ENCODE data around the gene KLHL1. TPM values are rescaled to one million over a fixed set of nuclear protein-coding genes. Genes with fewer than 3 reads are reported as not detected.

KLHL1 gene
- total and polyA plus RNA-seq, 9 of the 15 experiments (the other 6 are each of a cell fraction or from before 2014, with no cell fraction given) = not detected

- BruUV-seq (replicated peaks) = no TSS peak
- H3K9me3 ChIP-seq (replicated peaks; ENCODE audit: control insufficient read depth, insufficient read depth, low read depth, low read length) = no peaks in the 10 kb centered on the region
- DNase-seq (ENCODE audit: extremely low read depth in 1 of 4, low spot score in 3 of 4) (no peak), FAIRE-seq (no peak), ATAC-seq (no peak)
- intact Hi-C loops (cut with micrococcal nuclease) = no loop called here
- no peak overlapping the region for H3K27ac ChIP-seq (ENCODE audit: extremely low read depth, low read depth, low read length)
- no peaks in the 10 kb centered on the region for H3K36me3 ChIP-seq (ENCODE audit: control insufficient read depth, insufficient read depth, low read length)
- no peaks in the 10 kb centered on the region for H3K79me2 ChIP-seq (ENCODE audit: control insufficient read depth, insufficient read depth, low read length)
- H2AFZ ChIP-seq (ENCODE audit: low read depth, low read length) = no peak overlapping the region
- H3K9ac ChIP-seq (ENCODE audit: insufficient read depth in 1 of 2, low read depth in 2 of 2, low read length in 2 of 2) = no peak overlapping the region
- POLR2A ChIA-PET = no interaction called here
- TF ChIP-seq ZFP36 (IDR thresholded peaks at IDR 0.05; ENCODE audit: low read depth, low read length, partially characterized antibody) (no peak), NONO (IDR thresholded peaks at IDR 0.05; ENCODE audit: low read depth in 2 of 2, low read length in 1 of 2) (no peak), KDM5B (IDR thresholded peaks at IDR 0.05; ENCODE audit: insufficient replicate concordance, low read depth, low read length) (no peak)
- TF ChIP-seq, protein P1, sequence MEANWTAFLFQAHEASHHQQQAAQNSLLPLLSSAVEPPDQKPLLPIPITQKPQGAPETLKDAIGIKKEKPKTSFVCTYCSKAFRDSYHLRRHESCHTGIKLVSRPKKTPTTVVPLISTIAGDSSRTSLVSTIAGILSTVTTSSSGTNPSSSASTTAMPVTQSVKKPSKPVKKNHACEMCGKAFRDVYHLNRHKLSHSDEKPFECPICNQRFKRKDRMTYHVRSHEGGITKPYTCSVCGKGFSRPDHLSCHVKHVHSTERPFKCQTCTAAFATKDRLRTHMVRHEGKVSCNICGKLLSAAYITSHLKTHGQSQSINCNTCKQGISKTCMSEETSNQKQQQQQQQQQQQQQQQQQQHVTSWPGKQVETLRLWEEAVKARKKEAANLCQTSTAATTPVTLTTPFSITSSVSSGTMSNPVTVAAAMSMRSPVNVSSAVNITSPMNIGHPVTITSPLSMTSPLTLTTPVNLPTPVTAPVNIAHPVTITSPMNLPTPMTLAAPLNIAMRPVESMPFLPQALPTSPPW (CRISPR knock-in tag; IDR thresholded peaks at IDR 0.05) = no peak
- no peaks in the 10 kb centered on the region for H3K27me3 ChIP-seq (ENCODE audit: control insufficient read depth in 2 of 2, insufficient read depth in 2 of 2, low read length in 2 of 2)
- no peak overlapping the region for H3K4me2 ChIP-seq (ENCODE audit: insufficient read depth, low read length)
- CTCF ChIA-PET (ENCODE audit: low intra/inter-chr PET ratio) = no interaction called here
- H3K4me3 ChIP-seq = no peak overlapping the region
- H4K20me1 ChIP-seq (replicated peaks; ENCODE audit: control insufficient read depth, insufficient read depth, low read length) = no peaks in the 10 kb centered on the region
- in situ Hi-C loops (cut with MboI) = no loop called here
- 7% methylated on average over 1 of the region's 1 CpG for WGBS (ENCODE audit: insufficient coverage, low coverage, missing lambda C conversion rate)
- H3K4me1 ChIP-seq (replicated peaks in 1 of 2; ENCODE audit: control insufficient read depth in 2 of 2, insufficient read depth in 2 of 2, low read length in 2 of 2) = no peaks in the 10 kb centered on the region
- H3K9me1 ChIP-seq (ENCODE audit: control insufficient read depth, insufficient read depth, low read length) = no peaks in the 10 kb centered on the region
These were observed 9.6 kb downstream of the KLHL1 start for GRCh38 chr13:70098669-70099068.
